ENCODE measurements around the gene CHRNG.

DNA sequence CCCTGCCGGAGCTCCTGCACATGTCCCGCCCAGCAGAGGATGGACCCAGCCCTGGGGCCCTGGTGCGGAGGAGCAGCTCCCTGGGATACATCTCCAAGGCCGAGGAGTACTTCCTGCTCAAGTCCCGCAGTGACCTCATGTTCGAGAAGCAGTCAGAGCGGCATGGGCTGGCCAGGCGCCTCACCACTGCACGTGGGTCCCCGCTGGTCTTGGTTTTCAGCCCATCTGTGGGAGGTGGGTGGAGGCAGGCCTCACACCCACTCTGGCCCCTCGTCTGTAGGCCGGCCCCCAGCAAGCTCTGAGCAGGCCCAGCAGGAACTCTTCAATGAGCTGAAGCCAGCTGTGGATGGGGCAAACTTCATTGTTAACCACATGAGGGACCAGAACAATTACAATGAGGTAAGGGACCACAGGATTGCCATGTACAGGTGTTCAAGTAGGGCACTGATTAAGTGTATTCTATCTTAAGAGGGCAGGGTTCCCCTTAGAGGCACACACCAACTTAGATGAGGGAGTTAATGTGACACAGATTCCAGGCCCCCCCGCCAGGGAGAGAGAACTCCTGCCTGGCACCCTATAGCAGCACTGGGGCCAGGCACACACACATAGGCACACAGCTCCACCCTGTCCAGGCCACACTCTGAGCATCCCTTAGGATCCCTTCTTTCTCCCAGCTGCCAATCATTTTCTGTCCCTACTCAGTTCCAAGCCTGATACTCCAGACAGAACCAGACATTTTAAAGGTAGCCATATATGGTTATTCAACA is 5.4 kb upstream of the CHRNG start:
- no peak for TF ChIP-seq CTCF (IDR thresholded peaks at IDR 0.05; ENCODE audit: low read depth, low read length, poor library complexity, severe bottlenecking)
- no peak for TF ChIP-seq EZH2phosphoT487 (IDR thresholded peaks at IDR 0.05; ENCODE audit: borderline replicate concordance, low read length)
